GM21737 (cell line): ENCODE measurements around the gene SPN.
"Not testable (repeated sequence)": the region's sequence is repeated elsewhere in the genome, so short reads cannot be mapped to it uniquely, and the experiment has no call there.

Source experiments
- ATAC-seq: cut with Tn5 transposase; IDR thresholded peaks from one replicate; pipeline ENCODE4 v1.9.1; 2021; ENCODE audit warnings: mild to moderate bottlenecking, moderate library complexity; ENCODE audit not compliant: unreplicated experiment

The SPN gene

DNA sequence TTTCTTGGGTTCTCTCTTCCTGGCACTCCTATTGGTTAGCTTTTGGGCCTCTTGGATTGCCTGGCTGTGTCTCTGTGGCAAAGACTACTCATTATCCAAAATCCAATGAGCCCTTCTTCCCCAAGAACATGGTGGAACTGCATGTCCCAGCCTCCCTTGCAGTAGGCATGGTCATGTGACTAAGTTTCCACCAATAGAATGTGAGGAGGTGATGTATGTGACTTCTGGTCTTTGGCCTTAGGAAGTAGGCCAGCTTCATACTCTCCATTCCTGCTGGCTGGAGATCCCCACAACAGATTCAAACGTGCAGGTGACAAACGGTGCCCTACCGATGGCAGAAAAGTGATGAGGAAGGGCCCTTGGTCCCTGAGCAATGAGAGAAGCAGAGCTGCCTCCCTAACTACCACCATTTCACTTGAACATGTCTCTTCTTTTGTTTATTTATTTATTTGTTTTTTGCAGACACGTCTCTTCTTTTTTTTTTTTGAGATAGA is 17.3 kb upstream of the SPN start:
- peak; percentile 43 for ATAC-seq

DNA sequence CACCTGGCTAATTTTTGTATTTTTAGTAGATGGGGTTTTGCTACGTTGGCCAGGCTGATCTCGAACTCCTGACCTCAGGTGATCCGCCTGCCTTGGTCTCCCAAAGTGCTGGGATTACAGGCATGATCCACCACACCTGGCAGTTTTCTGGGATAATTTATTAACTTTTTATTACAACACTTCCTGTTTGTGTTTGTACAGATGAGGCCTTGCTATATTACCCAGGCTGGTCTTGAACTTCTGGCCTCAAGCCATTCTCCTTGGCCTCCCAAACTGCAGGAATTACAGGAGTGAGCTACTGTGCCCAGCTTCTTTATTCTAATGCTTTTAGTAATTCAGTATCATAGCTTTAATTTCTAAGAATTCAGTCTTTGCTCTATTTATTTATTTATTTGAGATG is 16.1 kb upstream of the SPN start:
- ATAC-seq: no peak

DNA sequence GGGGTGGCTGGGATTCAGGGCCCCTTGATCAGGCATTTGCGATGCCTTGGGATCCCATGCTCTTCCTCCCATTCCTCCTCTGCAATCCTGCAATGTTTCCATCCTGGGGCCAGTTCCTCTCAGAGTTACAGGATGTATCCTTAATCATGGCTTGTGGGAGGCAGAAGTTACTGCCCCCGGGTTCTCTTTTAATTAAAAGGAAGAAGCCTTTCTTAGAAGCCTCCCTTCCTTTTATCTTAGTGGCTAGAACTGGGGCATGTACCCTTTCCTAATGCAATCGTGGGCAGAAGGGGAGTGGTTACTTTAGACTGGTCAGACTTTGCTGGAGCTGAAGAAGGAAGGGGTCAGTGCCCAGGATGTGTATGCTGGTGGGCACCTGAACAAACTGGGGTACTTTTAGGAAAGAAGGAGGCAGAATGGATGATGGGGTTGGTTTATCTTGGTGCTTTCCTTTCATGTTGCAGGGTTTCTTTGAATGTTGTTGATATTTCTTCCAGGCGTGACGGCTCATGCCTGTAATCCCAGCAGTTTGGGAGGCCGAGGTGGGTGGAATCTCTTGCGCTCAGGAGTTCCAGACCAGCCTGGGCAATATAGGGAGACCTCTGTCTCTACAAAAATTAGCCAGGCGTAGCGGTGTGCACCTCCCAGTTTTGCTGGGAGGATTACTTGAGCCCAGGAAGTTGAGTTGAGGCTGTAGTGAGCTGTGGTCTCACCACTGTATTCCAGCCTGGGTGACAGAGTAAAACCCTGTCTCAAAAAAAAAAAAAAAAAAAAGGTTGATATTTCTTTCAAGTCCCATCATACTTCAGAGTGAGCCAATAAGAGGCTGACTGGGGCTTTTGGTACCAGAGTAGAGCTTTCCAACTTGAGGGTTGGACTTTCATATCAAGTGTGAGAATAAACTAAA is 13.2 kb upstream of the SPN start:
- no peak for ATAC-seq

DNA sequence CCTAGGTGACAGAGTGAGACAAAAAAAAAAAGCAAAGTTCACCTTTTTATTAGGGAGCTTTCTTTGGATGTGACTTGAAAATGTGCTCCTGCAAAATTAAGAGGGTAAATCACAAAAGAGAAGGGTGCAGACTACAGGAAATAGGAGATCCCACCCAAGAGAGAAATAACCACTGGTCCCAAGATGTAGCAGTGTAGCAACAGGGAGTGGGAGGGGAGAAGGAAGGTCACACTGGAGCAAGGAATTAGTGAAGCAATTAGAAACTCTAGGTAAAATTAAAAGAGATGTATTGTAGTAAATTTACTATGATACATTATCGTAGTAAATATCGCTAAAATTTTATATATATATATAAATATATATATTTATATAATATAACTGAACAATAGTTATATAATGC is 12.3 kb upstream of the SPN start:
- ATAC-seq: no peak

DNA sequence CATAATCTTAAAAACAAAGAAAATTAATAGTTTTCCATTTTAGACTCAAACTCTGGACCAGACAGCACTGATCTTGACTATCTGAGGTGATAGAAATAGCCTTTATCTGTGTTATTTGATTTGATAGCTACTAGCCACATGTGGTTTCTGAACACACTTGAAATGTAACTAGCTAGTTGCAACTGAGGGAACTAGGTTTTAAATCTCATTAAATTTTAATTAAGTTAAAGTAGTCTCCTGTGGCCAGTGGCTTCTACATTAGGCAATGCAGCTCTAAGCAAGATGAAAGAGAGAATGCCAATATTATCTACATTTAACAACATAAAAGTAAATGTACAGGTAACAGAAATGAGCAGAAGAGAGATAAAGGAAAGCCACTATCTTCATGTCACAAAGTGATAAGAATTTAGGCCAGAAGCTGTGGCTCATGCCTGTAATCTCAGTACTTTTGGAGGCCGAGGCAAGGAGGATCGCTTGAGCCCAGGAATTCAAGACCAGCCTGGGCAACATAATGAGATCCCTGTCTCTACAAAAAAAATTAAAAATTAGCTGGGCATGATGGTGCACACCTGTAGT is 11.2 kb upstream of the SPN start:
- no peak for ATAC-seq

DNA sequence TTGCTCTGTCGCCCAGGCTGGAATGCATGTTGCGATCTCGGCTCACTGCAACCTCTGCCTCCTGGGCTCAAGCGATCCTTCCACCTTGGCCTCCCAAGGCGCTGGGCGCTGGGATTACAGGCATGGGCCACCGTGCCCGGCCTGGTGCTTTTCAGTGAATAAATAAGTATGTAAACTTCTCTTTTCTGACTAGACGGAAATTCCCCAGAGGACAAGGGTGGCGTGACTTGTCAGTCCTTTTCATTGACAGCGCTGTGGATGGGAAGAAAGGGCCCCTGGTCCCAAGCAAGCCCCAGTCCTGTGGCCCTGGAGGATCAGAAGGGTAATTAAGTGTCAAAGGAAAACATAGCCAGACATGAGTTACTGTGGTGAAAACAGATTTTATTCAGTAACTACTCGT is 9.6 kb upstream of the SPN start:
- ATAC-seq: no peak

DNA sequence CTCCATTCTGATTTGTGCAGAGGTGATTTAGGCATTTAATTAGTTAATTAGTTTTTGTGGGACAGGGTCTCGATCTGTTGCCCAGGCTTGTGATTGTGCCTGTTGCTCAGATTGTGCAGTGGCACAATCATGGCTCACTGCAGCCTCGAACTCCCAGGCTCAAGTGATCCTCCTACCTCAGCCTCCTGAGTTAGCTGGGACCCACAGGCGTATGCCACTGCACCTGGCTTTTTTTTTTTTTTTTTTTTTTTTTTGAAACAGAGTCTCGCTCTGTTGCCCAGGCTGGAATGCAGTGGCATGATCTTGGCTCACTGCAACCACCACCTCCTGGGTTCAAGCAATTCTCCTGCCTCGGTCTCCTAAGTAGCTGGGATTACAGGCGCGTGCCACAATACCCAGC is 9.2 kb upstream of the SPN start:
- not testable (repeated sequence) for ATAC-seq

DNA sequence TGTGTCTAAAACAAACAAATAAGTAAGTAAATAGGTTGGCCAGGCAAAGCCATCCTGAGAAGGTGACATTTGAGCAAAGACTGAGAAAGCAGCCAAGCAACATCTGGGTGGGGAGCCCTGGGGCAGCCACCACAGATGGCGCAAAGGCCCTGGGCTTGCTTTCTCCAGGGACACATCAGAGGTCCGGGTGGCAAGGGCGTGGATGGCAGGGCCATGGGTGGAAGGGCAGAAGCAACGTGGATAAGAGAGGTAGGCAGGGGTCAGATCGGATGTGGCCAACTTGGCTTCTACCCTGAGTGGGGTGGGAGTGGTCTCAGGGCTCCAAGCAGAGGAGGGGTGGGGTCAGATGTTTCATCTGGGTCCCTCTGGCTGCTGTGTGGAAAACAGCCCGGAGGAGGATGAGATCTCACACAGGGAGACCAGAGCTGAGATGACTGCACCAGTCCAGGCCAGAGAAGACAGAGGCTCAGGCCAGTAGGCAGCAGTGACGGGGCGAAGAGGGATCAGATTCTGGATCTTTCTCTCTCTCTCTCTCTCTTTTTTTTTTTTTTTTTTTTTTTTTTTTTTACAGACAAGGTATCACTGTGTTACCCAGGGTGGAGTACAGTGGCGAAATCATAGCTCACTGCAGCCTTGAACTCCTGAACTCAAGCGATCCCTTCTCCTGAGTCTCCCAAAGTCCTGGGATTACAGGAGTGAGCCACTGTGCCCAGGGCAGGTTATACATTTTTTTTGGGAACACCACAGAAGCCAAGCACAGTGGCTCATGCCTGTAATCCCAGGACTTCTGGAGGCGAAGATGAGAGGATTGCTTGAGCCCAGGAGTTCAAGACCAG is 6.1 kb upstream of the SPN start:
- no peak for ATAC-seq

DNA sequence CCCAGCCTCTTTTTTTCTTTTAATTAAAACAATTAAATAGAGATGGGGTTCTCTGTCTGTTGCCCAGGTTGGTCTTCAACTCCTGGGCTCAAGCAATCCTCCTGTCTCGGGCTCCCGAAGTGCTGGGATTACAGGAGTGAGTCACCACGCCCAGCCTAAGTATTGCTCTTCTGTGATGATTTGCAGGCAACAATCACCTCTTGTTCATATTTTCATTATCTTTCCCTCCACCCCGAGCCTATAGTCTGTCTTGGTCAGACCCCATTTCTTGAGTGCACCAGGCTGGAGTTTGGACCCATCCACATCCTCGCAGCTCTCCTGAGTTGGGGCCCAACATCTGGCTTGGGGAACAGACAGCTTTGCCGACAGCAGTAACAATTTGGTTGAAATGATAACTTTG is 4.3 kb upstream of the SPN start:
- no peak for ATAC-seq

DNA sequence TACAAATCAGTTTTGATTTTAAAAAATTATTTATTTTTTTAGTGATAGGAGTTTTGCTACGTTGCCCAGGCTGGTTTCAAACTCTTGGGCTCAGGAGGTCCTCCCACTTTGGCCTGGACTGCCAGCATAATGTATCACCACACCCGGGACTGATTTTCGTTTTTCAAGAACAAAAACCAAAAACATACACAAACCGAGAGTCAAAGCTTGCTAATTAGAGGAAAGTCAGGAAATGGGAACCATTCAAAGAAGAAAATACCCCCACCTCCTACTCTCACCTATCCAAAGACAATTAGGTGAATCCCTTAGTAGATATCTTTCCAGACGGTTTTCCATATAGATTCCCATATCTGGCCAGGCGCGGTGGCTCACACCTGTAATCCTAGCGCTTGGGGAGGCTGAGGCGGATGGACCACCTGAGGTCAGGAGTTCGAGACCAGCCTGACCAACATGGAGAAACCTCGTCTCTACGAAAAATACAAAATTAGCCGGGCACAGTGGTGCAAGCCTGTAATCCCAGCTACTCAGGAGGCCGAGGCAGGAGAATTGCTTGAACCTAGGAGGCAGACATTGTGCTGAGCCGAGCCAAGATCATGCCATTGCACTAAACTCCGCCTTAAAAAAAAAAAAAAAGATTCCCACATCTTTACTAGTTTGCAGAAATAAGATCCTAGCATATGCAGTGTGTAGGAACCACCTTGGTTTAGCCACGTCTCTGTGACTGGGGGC is 883 bp upstream of the SPN start:
- no peak for ATAC-seq

DNA sequence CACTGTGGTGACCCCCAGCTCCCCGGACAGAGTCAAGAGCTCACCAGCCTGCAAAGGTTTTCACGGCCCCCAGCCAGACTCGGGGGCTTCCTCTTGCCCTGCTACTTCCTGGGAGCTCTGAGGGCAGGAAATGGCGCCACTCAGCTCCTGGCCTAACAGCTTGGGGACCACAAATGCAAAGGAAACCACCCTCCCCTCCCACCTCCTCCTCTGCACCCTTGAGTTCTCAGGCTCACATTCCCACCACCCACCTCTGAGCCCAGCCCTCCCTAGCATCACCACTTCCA is 375 bp upstream of the SPN start:
- ATAC-seq: no peak

DNA sequence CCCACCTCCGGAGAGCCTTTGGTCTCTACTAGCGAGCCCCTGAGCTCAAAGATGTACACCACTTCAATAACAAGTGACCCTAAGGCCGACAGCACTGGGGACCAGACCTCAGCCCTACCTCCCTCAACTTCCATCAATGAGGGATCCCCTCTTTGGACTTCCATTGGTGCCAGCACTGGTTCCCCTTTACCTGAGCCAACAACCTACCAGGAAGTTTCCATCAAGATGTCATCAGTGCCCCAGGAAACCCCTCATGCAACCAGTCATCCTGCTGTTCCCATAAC is 702 bp downstream of the SPN start:
- no peak for ATAC-seq

DNA sequence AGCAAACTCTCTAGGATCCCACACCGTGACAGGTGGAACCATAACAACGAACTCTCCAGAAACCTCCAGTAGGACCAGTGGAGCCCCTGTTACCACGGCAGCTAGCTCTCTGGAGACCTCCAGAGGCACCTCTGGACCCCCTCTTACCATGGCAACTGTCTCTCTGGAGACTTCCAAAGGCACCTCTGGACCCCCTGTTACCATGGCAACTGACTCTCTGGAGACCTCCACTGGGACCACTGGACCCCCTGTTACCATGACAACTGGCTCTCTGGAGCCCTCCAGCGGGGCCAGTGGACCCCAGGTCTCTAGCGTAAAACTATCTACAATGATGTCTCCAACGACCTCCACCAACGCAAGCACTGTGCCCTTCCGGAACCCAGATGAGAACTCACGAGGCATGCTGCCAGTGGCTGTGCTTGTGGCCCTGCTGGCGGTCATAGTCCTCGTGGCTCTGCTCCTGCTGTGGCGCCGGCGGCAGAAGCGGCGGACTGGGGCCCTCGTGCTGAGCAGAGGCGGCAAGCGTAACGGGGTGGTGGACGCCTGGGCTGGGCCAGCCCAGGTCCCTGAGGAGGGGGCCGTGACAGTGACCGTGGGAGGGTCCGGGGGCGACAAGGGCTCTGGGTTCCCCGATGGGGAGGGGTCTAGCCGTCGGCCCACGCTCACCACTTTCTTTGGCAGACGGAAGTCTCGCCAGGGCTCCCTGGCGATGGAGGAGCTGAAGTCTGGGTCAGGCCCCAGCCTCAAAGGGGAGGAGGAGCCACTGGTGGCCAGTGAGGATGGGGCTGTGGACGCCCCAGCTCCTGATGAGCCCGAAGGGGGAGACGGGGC is 1.3 kb downstream of the SPN start:
- no peak for ATAC-seq

DNA sequence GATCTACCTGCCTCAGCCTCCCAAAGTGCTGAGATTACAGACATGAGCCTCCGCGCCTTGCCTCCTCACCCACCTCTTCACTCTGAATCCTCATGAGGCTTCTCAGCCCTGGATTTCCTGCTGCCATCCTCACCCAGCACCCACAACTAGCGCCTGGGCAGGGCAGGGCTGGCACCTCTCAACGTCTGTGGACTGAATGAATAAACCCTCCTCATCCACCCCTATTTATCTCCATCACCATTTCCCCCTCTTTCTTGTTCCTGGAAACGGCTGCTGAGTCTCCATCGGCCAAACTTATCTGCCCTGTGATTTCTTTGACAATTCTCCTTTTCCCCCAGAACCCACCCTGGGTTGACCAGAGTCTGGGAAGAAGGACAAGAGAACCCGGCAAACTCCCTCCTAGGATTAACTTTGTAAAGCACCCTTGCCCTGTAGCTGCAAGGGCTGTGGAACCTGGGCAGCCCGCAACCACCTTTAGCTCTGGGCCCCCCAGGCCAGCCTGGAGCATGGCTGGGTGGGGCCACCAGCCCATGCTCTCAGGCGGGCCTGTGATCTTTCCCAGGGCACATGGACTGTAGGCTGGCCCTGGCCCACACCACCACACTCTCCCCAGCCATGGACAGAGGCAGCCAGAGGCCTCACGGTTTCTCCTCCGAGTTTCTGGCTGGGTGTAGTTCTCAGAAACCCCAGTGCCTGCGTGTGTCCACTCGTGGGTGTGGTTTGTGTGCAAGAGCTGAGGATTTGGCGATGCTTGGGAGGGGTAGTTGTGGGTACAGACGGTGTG is 2.4 kb downstream of the SPN start:
- ATAC-seq: no peak

DNA sequence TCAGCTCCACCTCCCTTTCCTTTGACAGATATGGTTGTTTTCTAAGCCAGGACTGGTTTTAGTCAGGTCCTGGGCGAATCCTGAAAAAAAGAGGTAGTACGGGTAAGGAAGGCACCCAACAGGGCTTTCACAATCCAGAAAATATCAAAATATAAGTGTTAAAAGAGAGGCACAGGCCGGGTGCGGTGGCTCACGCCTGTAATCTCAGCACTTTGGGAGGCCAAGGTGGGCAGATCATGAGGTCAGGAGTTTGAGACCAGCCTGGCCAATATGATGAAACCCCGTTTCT is 4.2 kb downstream of the SPN start:
- ATAC-seq: not testable (repeated sequence)

DNA sequence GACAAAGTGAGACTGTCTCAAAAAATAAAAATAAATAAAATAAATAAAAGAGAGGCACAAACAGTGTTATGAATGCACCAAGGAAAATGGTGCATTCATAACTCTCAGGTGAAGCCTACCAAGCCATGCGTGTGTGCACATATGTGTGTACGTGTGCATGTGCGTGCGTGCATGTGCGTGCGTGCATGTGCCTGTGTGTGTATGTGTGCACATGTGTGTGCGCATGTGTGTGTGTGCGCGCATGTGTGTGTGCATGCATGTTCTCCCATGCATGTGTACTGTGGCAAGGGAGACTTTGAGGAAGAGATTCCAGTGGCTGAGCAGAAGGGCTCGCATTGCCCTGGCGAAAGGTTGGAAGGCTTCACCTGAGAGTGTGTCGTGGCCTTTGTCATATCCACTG is 4.7 kb downstream of the SPN start:
- no peak for ATAC-seq

DNA sequence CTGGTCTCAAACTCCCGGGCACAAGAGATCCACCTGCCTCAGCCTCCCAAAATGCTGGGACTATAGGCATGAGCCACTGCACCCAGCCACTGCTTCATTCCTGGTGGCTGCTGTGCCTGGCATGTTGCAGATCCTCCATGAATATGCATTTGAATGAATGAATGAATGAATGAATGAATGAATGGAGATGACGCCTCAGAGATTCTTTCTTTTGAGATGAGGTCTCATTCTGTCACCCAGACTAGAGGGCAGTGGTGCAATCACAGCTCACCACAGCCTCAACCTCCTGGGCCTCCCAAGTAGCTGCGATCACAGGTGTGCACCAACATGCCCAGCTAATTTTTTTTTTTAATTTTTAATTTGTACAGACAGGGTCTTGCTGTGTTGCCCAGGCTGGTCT is 5.2 kb downstream of the SPN start:
- ATAC-seq: no peak

DNA sequence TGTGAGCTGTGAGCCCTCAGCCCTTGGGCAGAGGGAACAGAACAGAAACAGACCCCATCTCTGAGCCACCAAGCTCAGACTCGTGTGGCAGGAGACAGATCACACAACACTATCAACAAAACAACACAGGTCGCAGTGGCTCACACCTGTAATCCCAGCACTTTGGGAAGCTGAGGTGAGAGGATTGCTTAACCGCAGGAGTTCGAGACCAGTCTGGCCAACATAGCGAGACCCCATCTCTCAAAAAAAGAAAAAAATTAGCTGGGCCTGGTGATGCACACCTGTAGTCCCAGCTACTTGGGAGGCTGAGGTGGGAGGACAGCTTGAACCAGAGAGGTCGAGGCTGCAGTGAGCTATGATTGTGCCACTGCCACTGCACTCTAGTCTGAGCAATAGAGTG is 10.5 kb downstream of the SPN start:
- ATAC-seq: no peak

DNA sequence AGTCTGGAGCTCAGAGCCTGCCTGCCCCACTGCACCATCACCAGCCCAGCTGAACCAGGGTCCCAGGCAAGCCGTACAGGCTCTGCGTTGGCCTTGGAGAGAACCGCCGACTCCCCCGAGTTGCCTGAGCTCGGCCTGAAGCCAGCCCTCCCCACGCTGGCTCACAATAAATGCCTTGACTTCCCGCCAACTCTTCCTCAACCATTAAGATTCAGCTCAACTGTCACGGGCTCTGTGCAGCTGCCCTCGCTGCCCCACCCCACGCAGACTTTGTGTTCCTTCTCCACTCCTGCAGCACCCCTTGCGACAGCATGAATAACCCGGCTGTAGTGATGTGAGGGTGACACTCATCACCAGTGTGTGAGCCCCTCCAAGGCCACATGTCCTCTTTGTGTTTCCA is 11.1 kb downstream of the SPN start:
- ATAC-seq: no peak
